ENCODE data around the gene SKOR1.

The SKOR1 gene

GRCh38 chr15:67818464-67818863 is 6.8 kb upstream of the SKOR1 start:
- DNase-seq (ENCODE audit: low spot score) = no peak

- DNase-seq (ENCODE audit: low spot score) = no peak
Observed at GRCh38 chr15:67819636-67820035, 5.7 kb upstream of the SKOR1 start.

- no peak for DNase-seq (ENCODE audit: low spot score)
Observed at GRCh38 chr15:67820122-67820991, 5.0 kb upstream of the SKOR1 start.

GRCh38 chr15:67820992-67821783 is 4.1 kb upstream of the SKOR1 start:
- no peak for DNase-seq (ENCODE audit: low spot score)

DNA sequence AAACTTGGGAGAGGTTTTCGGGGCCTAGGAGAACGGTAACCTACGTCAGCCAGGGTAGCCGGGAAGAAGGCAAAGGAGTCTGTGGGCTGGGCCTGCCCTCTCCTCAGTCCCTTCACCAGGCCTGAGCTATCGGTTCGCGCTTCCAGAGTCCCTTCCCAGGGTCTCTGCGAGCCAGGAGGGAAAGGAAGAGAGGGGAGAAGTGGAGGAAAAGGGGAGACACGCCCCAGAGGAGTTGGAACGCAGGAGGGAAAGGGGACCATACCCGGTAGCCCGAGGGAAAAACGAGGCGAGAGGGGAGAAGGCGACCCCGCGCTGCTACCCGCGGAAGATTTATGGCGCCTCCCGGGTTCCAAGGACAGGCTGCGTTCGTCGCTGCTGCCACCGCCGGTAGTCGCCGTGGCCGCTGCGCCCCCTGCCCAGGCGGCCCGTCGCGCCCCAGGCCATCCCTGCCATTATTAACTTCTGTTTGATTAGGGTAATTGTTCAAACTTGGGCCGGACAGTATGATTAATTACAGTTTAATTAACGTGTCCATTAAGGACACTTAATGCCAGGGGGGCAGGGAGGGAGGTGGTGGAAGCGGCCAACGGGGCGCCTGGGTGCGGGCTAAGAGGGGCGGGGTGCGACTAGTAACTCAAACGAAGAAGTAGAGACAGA is 3.4 kb upstream of the SKOR1 start:
- no peak for DNase-seq (ENCODE audit: low spot score)

DNA sequence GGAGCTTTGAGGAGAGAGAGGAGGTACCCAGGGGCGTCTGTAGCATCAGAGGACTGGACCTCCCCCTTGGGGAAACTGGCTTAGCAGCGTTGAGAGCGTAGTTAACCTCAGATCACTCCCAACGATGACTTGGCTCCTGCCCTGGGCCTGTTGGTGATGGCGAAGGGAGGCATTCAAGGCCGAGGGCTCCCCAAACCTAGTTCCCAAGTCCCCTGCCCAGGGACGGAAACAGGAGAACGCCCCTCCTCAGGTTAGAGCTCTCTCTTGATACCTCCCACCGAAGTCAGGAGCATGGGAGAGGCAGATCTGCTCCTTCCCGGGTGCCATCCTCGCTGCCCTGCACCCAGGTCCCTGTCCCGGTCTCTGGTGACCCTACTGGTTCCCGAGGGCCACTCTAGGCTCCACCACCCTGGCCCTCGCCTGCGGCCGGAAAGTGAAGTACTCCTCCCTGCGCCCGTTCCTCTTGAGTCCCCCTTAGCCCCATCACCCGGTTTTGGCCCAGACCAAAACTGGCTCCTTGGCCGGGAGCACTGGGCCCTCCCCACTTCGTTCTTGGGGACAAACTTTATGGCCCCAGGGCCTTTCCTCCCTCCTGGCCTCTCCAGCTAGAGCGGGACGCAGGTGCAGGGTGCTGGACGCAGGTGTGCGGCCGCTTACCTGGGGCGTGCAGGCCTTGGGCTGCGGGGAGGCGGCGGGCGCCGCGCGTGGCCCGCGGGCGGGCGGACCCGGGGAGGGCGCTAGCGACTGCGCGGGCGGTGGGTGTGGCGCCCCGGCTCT is 2.6 kb upstream of the SKOR1 start:
- peak; percentile 25 for DNase-seq (ENCODE audit: low spot score)

GRCh38 chr15:67823314-67824196 is 1.8 kb upstream of the SKOR1 start:
- DNase-seq (ENCODE audit: low spot score) = no peak

- no peak for DNase-seq (ENCODE audit: low spot score)
Observed at GRCh38 chr15:67824197-67824968, 926 bp upstream of the SKOR1 start.

DNA sequence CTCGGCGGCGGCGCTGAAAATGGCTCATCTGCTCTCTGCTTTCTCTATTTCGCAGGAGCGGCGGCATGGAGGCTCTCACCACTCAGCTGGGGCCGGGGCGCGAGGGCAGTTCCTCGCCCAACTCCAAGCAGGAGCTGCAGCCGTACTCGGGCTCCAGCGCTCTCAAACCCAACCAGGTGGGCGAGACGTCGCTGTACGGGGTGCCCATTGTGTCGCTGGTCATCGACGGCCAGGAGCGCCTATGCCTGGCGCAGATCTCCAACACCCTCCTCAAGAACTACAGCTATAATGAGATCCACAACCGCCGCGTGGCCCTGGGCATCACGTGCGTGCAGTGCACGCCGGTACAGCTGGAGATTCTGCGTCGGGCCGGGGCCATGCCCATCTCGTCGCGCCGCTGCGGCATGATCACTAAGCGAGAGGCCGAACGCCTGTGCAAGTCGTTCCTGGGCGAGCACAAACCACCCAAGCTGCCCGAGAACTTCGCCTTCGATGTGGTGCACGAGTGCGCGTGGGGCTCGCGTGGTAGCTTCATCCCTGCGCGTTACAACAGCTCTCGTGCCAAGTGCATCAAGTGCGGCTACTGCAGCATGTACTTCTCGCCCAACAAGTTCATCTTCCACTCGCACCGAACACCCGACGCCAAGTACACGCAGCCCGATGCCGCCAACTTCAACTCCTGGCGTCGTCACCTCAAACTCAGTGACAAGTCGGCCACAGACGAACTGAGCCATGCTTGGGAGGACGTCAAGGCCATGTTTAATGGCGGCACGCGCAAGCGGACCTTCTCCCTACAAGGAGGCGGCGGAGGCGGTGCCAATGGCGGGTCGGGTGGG is 790 bp downstream of the SKOR1 start:
- DNase-seq (ENCODE audit: low spot score) = no peak

GRCh38 chr15:67826717-67827561 is 1.6 kb downstream of the SKOR1 start:
- no peak for DNase-seq (ENCODE audit: low spot score)

DNA sequence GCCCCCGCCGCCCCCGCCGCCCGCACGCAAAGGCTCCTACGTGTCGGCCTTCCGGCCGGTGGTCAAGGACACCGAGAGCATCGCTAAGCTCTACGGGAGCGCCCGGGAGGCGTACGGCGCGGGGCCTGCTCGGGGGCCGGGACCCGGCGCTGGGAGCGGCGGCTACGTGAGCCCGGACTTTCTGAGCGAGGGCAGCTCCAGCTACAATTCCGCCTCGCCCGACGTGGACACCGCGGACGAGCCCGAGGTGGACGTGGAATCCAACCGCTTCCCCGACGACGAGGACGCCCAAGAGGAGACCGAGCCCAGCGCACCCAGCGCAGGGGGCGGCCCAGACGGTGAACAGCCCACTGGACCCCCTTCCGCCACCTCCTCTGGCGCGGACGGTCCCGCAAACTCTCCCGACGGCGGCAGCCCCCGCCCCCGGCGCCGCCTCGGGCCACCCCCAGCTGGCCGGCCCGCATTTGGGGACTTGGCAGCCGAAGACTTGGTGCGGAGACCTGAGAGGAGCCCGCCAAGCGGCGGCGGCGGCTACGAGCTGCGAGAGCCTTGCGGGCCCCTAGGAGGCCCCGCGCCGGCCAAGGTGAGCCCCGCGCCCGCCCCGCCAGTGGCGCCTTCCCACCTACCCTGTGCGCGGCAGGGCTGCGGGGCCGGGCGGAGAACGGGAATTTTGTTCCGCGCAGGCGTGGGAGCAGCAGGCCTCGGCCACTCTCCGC is 2.4 kb downstream of the SKOR1 start:
- DNase-seq (ENCODE audit: low spot score) = no peak

DNA sequence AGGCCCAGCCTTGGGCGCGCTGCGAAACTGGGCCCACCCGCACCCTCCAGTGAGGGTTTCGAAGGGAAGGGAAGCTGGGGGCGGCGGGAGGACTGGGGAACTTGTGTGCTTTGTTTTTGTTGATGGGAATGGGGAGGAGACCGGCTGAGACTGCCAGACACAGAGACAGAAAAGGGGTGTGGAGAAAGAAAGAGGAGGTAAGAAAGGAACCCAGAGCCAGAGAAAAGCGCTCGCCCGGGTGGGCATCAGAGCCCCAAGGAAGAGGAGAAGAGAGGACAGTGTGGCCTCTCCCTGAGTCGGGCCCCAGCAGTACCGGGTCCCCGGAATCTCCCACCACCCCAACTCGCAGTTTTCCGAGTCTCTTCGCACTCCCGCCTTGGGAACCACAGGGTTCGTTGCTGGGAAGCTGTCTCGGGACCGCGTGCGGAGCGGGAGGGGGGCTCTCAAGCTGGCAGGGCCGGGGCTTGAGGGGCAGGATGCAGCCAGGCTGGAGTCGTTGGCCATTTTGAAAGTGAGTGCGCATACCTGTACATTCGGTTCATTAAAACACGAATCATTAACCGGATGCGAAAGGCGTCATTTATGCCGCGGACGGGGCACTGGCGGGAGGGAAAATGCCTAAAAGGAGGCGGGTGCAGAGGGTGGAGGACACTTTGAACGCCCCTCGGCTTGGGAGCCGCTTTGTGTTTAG is 3.1 kb downstream of the SKOR1 start:
- DNase-seq (ENCODE audit: low spot score) = no peak

DNA sequence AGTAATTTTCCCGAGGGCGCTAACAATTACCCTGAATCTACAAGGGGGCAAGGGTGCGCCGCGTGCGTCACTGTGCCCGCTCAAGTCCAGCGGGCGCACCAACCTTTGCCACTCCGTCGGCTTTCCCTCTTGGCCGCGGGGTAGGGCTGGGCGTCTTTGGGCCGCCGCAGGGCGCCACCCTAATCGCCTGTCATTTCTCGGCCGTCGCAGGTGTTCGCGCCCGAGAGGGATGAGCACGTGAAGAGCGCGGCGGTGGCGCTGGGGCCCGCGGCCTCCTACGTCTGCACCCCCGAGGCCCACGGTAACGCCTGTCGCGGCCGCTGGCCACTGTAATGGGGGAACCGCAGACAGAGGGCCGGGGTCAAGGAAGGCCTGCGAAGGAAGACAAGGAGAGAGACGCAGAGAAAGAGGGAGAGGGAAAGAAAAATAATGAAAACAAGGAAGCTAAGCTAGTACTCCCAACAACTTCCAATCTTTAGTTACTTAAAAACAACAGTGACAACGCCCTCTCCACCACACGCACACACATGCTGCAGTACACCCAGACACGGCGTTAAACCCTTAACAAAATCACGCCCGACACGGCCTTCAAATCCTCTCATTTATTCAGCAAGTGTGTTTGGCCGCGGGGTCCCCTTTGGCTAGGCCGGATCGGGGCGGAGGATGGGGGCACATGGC is 3.8 kb downstream of the SKOR1 start:
- no peak for DNase-seq (ENCODE audit: low spot score)

DNA sequence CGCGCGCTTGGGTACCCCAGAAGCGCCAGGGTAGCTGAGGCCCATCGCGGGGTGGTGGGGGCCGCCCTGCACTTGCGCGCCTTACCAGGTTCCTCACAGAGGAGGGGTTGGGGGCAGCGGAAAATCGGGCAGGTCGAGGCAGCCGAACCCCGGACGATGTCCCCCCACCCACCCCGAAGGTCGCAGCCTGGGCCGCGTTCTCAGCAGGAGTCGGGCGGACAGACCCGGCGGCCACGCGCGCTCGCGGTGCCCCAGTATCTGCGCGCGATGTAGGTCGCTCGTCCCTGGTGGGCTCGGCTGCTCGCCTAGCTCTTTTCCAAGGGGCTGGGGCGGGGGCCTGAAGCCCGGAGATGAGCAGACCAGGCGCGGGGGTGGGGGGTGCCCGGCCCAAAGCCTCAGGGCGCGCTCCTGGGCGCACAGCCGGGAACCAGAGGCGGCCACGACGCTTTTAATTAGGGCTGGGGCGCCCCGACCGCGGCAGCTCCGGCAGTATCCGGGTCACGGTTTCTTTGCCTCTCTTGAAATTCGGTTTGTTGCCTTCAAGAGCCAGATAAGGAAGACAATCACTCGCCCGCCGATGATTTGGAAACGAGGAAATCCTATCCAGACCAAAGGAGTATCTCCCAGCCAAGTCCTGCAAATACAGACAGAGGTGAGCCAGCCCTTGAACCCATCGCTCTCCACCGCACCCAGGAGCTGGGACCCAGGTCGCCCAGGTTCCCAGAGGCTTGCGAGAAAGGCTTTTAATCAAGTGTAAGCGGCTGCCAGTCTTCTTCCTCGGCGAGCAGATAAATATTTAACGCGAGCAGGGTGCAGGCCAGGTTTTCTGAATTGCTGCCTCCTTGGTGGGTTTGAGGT is 4.6 kb downstream of the SKOR1 start:
- DNase-seq (ENCODE audit: low spot score) = no peak

DNA sequence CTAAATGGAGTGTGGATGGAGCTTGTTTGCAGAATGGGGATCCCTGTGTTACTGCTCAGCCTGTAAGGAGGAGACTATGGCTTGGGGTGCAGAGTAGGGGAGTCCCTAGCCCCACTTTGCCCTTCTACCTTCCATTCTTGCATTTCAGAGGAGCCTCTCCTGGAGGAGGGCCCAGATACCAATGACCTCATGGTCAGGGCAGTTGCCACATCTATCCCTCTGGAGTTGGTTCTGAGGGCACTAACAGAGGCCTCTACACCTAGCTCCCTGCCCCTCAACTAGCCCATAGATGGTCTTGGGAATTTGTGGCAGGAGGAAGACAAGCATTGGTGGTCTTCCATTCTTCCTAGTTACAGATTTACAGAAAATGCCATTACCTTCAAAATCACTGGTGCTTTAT is 6.1 kb downstream of the SKOR1 start:
- no peak for DNase-seq (ENCODE audit: low spot score)

All from cerebellar cortex (tissue), 1 donor.